ENCODE results near the gene RNF223. TPM values are rescaled to one million over a fixed set of nuclear protein-coding genes. Genes with fewer than 3 reads are reported as not detected.

The RNF223 gene
- total and polyA plus RNA-seq, 2 experiments from 2014 or later, result not detected

- Histone ChIP-seq H3K9me3 (ENCODE audit: low read depth) (no peaks in the 10 kb centered on the region), H3K9ac (no peak overlapping the region), H3K4me1 (ENCODE audit: insufficient read depth) (no peaks in the 10 kb centered on the region), H3K36me3 (ENCODE audit: low read depth) (no peaks in the 10 kb centered on the region), H3K9me2 (ENCODE audit: insufficient read depth) (no peaks in the 10 kb centered on the region), H3K27me3 (replicated peaks; ENCODE audit: insufficient read depth) (no peaks in the 10 kb centered on the region), H2AFZ (no peak overlapping the region), H4K20me1 (ENCODE audit: insufficient read depth) (no peaks in the 10 kb centered on the region), H3K4me3 (no peak overlapping the region), H3K27ac (no peak overlapping the region), H3K4me2 (ENCODE audit: unreplicated experiment) (no peak overlapping the region), H3K79me2 (ENCODE audit: insufficient read depth) (no peaks in the 10 kb centered on the region), H3F3A (ENCODE audit: insufficient read depth) (no peaks in the 10 kb centered on the region)
- WGBS, 2 experiments (ENCODE audit: low coverage in 1 of 2, low lambda C conversion rate in 2 of 2, missing lambda C conversion rate in 2 of 2), result 63 to 72% methylated on average over 7 of the region's 7 CpGs
- in situ Hi-C loops (cut with MboI), result no loop called here
- no peak for DNase-seq
- TF ChIP-seq EZH2 (IDR thresholded peaks at IDR 0.05; ENCODE audit: insufficient read depth, poor library complexity, severe bottlenecking), result no peak
- no peak for TF ChIP-seq EZH2phosphoT487 (IDR thresholded peaks at IDR 0.05; ENCODE audit: insufficient read depth, low read depth)
Measured at GRCh38 chr1:1094981-1095380, 20.9 kb upstream of the RNF223 start.

GRCh38 chr1:1093610-1093943 lies 19.5 kb upstream of the RNF223 start:
- H3K4me1 ChIP-seq (ENCODE audit: insufficient read depth), result no peaks in the 10 kb centered on the region
- no peaks in the 10 kb centered on the region for H3K9me2 ChIP-seq (ENCODE audit: insufficient read depth)
- H3K9ac ChIP-seq, result no peak overlapping the region
- no peak overlapping the region for H2AFZ ChIP-seq
- H3K4me2 ChIP-seq (ENCODE audit: unreplicated experiment), result no peak overlapping the region
- DNase-seq, result no peak
- no peaks in the 10 kb centered on the region for H3F3A ChIP-seq (ENCODE audit: insufficient read depth)
- H3K4me3 ChIP-seq, result no peak overlapping the region
- 82 to 87% methylated on average over 10 of the region's 10 CpGs for WGBS, 2 experiments (ENCODE audit: low coverage in 1 of 2, low lambda C conversion rate in 2 of 2, missing lambda C conversion rate in 2 of 2)
- in situ Hi-C loops (cut with MboI), result no loop called here
- no peaks in the 10 kb centered on the region for H3K36me3 ChIP-seq (ENCODE audit: low read depth)
- TF ChIP-seq EZH2phosphoT487 (IDR thresholded peaks at IDR 0.05; ENCODE audit: insufficient read depth, low read depth), result no peak
- TF ChIP-seq EZH2 (IDR thresholded peaks at IDR 0.05; ENCODE audit: insufficient read depth, poor library complexity, severe bottlenecking), result no peak
- no peak overlapping the region for H3K27ac ChIP-seq
- H4K20me1 ChIP-seq (ENCODE audit: insufficient read depth), result no peaks in the 10 kb centered on the region
- H3K79me2 ChIP-seq (ENCODE audit: insufficient read depth), result no peaks in the 10 kb centered on the region
- H3K9me3 ChIP-seq (ENCODE audit: low read depth), result no peaks in the 10 kb centered on the region
- H3K27me3 ChIP-seq (replicated peaks; ENCODE audit: insufficient read depth), result no peaks in the 10 kb centered on the region

- no peak overlapping the region for H3K27ac ChIP-seq
- H3K9me3 ChIP-seq (ENCODE audit: low read depth), result no peaks in the 10 kb centered on the region
- no peaks in the 10 kb centered on the region for H3F3A ChIP-seq (ENCODE audit: insufficient read depth)
- no peaks in the 10 kb centered on the region for H3K4me1 ChIP-seq (ENCODE audit: insufficient read depth)
- no peak overlapping the region for H3K4me2 ChIP-seq (ENCODE audit: unreplicated experiment)
- no peaks in the 10 kb centered on the region for H3K36me3 ChIP-seq (ENCODE audit: low read depth)
- no peaks in the 10 kb centered on the region for H3K9me2 ChIP-seq (ENCODE audit: insufficient read depth)
- no peak overlapping the region for H2AFZ ChIP-seq
- H4K20me1 ChIP-seq (ENCODE audit: insufficient read depth), result no peaks in the 10 kb centered on the region
- no peak for TF ChIP-seq EZH2phosphoT487 (IDR thresholded peaks at IDR 0.05; ENCODE audit: insufficient read depth, low read depth)
- 90 to 91% methylated on average over 14 of the region's 14 CpGs for WGBS, 2 experiments (ENCODE audit: low coverage in 1 of 2, low lambda C conversion rate in 2 of 2, missing lambda C conversion rate in 2 of 2)
- in situ Hi-C loops (cut with MboI), result no loop called here
- no peak overlapping the region for H3K4me3 ChIP-seq
- DNase-seq, result no peak
- H3K27me3 ChIP-seq (replicated peaks; ENCODE audit: insufficient read depth), result no peaks in the 10 kb centered on the region
- H3K9ac ChIP-seq, result no peak overlapping the region
- H3K79me2 ChIP-seq (ENCODE audit: insufficient read depth), result no peaks in the 10 kb centered on the region
Measured at GRCh38 chr1:1092894-1093609, 18.9 kb upstream of the RNF223 start.

GRCh38 chr1:1092149-1092855 lies 18.2 kb upstream of the RNF223 start:
- Histone ChIP-seq H3K27me3 (replicated peaks; ENCODE audit: insufficient read depth) (no peaks in the 10 kb centered on the region), H3K27ac (no peak overlapping the region), H3K4me2 (ENCODE audit: unreplicated experiment) (no peak overlapping the region), H2AFZ (no peak overlapping the region), H3K9me3 (ENCODE audit: low read depth) (no peaks in the 10 kb centered on the region), H3K9ac (no peak overlapping the region), H3K36me3 (ENCODE audit: low read depth) (no peaks in the 10 kb centered on the region), H3K4me1 (ENCODE audit: insufficient read depth) (no peaks in the 10 kb centered on the region), H4K20me1 (ENCODE audit: insufficient read depth) (no peaks in the 10 kb centered on the region), H3F3A (ENCODE audit: insufficient read depth) (no peaks in the 10 kb centered on the region), H3K4me3 (no peak overlapping the region), H3K9me2 (ENCODE audit: insufficient read depth) (no peaks in the 10 kb centered on the region), H3K79me2 (ENCODE audit: insufficient read depth) (no peaks in the 10 kb centered on the region)
- no peak for DNase-seq
- in situ Hi-C loops (cut with MboI), result no loop called here
- TF ChIP-seq EZH2 (IDR thresholded peaks at IDR 0.05; ENCODE audit: insufficient read depth, poor library complexity, severe bottlenecking), result no peak
- no peak for TF ChIP-seq EZH2phosphoT487 (IDR thresholded peaks at IDR 0.05; ENCODE audit: insufficient read depth, low read depth)
- 95% methylated on average over 28 of the region's 28 CpGs for WGBS, 2 experiments (ENCODE audit: low coverage in 1 of 2, low lambda C conversion rate in 2 of 2, missing lambda C conversion rate in 2 of 2)
